HG02798 (cell line): ENCODE measurements around the gene NID2.

Source experiments
- ATAC-seq: cut with Tn5 transposase; IDR thresholded peaks from one replicate; pipeline ENCODE4 v1.9.1; 2021; ENCODE audit warnings: mild to moderate bottlenecking; ENCODE audit not compliant: unreplicated experiment, poor library complexity

Gene NID2

GRCh38 chr14:52080808-52081755 lies 12.2 kb upstream of the NID2 start:
- no peak for ATAC-seq

DNA sequence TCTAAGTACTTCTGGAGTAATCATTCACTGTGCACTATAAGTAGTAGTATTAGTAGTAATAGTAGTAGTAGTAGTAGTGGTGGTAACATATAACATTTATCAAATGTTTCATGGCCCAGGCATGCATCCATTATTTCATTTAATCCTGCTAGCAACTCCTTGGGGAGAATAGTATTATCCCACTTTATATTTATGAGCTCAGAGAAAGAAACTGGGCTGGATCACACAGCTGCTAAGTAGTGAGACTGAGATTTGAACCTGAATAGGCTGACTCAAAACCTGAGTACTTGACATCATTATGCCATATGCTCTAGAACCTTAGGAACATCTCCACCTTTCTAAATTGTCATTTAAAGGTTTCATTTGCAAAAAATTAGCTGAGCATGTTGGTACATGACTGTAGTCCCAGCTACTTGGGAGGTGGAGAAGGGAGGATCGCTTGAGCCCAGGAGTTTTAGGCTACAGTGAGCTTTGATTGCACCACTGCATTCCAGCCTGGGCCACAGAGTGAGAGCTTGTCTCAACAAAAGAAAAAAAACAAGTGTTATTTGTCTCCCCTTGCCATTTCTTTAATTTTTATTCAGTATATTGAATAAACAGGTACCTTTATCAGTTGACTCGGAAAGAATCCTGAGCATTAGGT lies 11.4 kb upstream of the NID2 start:
- ATAC-seq = no peak

DNA sequence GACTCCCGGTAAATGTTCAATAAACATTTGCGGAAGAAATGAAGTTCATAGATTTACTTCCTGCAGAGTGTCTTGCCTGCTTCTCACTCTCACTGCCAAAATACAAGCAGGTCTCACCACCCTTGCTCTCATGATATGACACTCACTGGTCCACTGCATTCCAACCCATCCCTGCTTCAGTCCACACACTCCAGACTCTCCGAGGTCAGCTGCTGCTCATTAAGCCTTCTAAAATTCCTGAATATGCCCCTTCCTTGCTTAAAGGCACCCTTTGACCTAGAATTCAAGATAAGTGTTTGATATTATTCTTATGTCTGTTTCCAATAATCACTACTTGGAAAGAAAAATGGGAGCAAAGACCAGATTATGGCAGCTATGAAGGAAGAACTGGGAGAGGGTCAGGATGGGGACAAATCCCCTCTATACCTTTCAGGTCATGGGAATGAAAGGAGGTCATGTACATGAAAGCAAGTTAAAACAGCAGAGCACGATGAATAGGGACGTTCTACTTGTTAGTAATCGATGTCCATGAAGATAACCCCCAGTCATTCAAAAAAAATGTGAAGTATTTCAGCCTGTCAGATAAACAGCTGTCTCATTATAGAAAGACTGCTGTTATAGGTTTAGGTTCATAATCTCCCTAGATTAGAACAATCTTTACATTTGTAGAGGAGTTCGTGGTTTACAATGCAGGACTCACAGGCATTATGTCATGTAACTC lies 10.5 kb upstream of the NID2 start:
- ATAC-seq = no peak

DNA sequence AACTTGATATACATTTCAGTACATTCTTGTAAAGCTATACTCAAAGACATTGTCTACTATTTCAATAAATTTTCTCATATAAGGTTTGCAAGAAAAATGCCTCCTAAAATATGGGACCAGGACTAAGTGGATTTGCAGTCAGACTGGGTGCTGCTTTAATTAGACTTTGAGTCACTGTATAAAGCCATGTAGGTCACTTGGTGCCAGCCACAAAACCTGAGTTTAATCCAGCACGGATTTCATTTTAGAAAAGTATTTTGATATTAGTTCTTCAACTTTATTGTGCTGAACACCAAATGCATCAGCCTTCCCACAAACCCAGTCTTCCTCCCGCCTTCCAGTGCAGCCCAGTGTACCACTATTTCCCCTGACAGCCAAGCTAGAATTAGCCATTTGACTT lies 9.9 kb upstream of the NID2 start:
- no peak for ATAC-seq

- no peak for ATAC-seq
Observed at GRCh38 chr14:52078095-52078531, 9.3 kb upstream of the NID2 start.

DNA sequence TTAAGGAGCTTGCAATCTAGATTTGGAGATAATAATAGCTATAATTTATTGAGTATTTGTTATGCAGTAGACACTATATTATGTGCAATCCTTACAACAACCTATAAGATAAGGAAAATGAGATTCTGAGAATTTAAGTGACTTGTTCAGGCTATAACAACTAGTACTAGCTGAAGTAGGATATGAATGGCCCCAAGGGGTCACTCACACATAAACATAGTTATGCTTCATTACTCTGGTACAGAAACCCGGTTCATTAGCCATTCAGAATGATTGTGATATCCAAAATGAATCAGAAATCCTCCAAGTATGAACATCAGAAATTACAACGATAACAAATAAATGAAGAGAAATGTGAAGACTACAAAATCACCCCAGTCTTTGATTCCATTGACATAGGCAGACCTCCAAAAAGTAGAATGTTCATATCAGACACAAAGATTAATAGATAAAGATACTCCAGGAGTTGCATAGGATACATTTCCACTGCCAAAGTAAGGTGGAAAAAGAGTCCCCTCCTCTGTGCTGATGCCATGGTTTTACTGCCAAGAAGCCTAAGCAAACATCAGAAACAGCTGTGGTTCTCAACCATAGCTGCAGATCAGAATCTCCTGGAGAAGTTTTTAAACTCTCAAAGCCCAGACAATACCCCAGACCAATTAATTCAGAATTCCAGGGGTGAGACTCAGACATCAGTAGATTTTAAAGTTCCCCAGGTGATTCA lies 8.6 kb upstream of the NID2 start:
- no peak for ATAC-seq

DNA sequence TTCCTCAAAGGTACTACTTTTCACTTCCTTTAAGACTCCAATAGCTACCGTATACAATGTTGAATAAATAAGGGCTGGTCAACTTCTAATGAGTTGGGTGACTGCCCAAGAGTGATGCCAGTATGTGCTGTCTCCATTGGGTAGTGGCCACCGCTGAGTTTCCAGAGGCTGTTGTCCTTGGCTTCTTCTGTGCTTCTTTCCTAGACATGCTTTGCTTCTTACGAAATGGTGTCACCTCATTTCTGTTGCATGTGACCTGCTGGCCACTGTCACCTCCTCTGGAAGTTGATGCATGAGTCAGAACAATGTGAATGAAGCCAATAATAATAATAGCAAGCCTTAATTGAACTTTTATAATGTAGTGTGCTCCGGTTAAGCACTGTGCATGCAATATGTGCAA lies 7.5 kb upstream of the NID2 start:
- ATAC-seq = no peak

DNA sequence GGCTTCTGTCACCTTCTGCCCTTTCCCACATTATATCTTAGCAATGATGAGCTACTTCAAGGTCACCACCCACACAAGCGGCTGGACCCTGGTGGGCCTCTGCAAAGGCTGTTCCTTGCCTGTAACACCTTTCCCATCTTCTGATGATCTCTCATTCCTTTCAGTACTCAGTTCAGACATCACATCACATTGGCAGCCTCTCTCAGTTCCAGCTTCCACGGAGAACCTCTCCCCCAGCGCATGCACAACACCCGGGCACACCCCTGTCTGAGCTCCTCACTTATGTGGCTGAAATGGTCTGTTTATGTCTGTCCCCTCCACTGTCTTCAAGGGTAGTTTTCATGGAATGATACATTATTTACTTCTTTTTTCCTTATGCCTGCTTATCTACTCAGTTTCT lies 6.5 kb upstream of the NID2 start:
- no peak for ATAC-seq

DNA sequence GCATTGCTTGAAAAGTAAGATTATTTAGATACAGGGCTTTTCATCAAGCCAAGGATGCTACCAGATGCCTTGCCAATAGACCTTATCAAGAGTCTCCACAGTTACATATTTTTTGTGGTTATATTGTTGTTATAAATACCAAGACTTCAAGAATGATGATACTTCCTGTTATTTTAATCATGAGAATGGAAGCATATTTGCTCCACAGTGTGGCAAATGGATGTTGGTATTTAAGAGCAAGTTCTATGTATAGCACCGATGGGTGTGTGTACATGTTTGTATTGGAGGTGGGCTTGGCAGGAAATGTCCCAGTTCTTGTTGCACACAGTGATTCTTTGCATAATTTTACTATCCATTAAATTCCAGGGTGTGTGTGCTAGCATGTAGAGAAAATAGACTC lies 4.4 kb upstream of the NID2 start:
- no peak for ATAC-seq

DNA sequence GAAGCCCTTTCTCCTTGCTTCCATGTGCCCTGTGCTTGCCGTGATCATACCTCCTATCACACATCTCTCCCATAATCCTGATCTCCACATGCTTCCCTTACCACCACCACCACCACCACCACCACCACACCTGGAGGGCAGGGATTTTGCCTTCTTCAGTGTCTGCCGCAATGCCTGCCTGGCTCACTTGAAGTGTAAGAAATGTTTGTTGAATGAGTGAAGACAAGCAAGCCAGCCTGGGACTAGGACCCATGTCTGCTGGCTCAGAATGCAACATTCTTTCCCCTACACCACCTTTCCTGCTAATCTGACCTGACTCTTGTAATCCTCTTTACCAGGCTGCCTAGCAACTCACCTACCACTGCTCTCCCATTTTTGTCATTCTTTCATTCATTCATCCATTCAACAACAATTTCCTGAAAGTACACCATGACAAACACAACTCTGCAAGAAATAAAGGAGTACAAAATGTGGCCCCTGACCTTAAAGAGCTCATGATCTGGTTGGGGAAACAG lies 3.5 kb upstream of the NID2 start:
- no peak for ATAC-seq

GRCh38 chr14:52071675-52072074 lies 2.8 kb upstream of the NID2 start:
- ATAC-seq = no peak

DNA sequence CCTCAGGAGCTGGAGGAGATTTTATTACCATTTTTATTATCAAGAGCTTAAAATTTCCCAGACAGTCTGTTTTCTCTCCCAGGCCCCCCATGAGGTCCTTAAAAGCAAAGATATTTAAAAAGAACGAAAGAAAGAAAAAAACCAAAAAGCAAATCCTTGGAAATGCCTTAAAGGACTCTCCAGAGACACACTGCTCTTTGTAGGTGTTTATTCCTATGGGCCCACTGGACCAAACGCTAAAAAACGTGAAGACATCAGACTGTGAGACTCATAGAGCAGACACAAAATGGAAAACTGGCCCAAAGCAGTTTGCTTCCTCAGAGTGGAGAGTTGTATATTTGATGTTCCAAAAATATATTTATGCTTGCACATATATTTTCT lies 1.2 kb upstream of the NID2 start:
- no peak for ATAC-seq

GRCh38 chr14:52069307-52070050 lies 620 bp upstream of the NID2 start:
- peak; percentile 31 for ATAC-seq

DNA sequence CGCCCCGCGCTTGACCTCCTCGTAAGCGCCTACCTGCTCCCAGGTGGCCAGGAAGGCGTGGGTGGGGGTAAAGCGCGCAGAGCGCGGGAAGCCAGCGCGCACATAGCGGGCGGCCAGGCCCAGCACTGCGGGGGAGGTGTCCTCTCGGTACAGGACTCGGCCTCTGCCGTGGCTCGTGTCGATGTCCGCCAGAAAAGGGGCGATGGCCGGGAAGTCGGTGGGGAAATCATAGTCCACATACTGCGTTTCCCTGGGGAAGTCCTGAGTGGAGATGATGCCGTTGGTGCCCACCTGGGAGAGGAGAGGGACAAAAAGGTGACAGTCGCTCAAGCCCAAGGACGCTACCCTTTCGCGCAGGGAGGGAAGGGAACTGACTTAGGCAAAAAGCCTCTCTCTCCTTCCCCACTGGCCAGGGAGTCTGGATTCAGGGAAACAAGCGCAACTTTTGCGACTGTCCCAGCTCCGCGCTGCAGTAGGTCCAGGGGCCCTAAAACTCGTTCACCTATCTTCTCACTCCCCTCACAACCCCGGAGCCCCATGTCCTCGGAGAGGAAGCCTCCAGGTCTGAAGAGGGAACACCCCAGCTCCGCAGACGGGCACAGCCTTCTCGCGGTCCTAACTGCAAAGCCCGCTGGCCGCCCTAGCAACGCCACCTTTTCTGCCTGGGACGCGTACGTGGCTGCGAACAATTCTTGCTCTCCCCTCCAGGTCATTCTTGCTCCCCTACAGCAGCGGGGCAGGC lies 815 bp downstream of the NID2 start:
- no peak for ATAC-seq

DNA sequence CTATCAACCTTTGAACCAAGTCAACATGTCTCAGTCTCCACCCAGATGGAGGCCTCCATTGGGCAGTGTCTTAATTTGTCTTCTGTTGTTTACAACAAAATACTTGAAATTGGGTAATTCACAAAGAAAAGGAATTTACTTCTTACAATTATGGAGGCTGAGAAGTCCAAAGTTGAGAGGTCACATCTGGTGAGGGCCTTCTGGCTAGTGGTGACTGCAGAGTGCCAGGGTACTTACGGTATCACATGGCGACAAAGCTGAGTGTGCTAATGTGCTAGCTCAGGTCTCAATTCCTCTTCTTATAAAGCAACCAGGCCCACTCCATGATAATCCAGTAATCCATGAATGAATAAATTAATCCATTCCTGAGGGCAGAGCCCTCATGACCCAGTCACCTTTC lies 4.7 kb downstream of the NID2 start:
- no peak for ATAC-seq

GRCh38 chr14:52063052-52063462 lies 5.8 kb downstream of the NID2 start:
- ATAC-seq = no peak

GRCh38 chr14:52061890-52062289 lies 7.0 kb downstream of the NID2 start:
- no peak for ATAC-seq

DNA sequence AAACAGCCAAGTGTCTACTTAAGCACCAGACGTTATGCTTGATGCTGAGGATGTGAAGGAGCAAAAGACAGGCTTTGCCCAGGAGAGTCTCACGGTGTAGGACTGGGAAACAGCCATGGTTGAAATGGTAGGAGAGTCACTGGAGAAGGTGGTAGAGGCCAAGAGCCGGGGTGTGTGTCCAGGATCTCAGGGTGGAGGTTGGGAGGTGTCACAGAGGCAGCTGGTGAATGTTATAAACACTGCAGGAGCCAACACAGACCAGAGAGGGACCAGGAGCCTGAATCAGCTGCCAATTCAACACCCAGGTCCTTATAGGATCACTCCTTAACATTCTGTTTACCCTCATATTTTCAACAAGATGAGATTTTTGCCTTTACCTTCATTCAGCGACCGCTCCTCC lies 7.5 kb downstream of the NID2 start:
- no peak for ATAC-seq

GRCh38 chr14:52060080-52060479 lies 8.8 kb downstream of the NID2 start:
- no peak for ATAC-seq
